GM23338 (cell line): ENCODE measurements around the gene PURA. TPM values are rescaled to one million over a fixed set of nuclear protein-coding genes. Genes with fewer than 3 reads are reported as not detected.

ENCODE experiments used
- ATAC-seq: fragments of 200-7000 bp; cut with Tn5 transposase; 3 replicates; pipeline ENCODE4 v1.9.1; 2020
- DNase-seq: peaks from one replicate; pipeline ENCODE4 v3.0.0-alpha.2; 2015; ENCODE audit warnings: low spot score
- H2AFZ ChIP-seq: fragments of 200-600 bp; sonication (generic); 2 replicates; pipeline ENCODE4 v1.8.0; 2016; ENCODE audit warnings: antibody characterized with exemption, mild to moderate bottlenecking, moderate library complexity
- H3F3A ChIP-seq: fragments of 200-600 bp; sonication (generic); replicated peaks from 2 replicates; pipeline ENCODE4 v1.8.0; 2017; ENCODE audit warnings: antibody characterized with exemption, mixed run types, low read depth
- H3K27ac ChIP-seq: fragments of 200-600 bp; sonication (generic); 2 replicates; pipeline ENCODE4 v1.6.1; 2016; ENCODE audit warnings: low read depth
- H3K27me3 ChIP-seq: fragments of 200-600 bp; sonication (generic); 2 replicates; pipeline ENCODE4 v1.8.0; 2016; ENCODE audit warnings: mild to moderate bottlenecking, mixed run types, moderate library complexity; ENCODE audit not compliant: insufficient read depth
- H3K36me3 ChIP-seq: fragments of 200-600 bp; sonication (generic); 2 replicates; pipeline ENCODE4 v1.8.0; 2016; ENCODE audit warnings: mild to moderate bottlenecking; ENCODE audit not compliant: insufficient read depth
- H3K4me1 ChIP-seq: fragments of 200-600 bp; sonication (generic); 2 replicates; pipeline ENCODE4 v1.8.0; 2016; ENCODE audit warnings: mild to moderate bottlenecking, moderate library complexity; ENCODE audit not compliant: insufficient read depth
- H3K4me2 ChIP-seq: fragments of 200-600 bp; sonication (generic); 2 replicates; pipeline ENCODE4 v1.7.1; 2017; ENCODE audit warnings: mixed run types
- H3K4me3 ChIP-seq: fragments of 200-600 bp; sonication (generic); 2 replicates; pipeline ENCODE4 v1.6.1; 2016; ENCODE audit warnings: mixed run types
- H3K79me2 ChIP-seq: fragments of 200-600 bp; sonication (generic); replicated peaks from 2 replicates; pipeline ENCODE4 v1.8.0; 2017; ENCODE audit warnings: mild to moderate bottlenecking; ENCODE audit not compliant: insufficient read depth
- H3K9me2 ChIP-seq: fragments of 200-600 bp; sonication (generic); 2 replicates; pipeline ENCODE4 v1.8.0; 2017; ENCODE audit not compliant: insufficient read depth
- H4K20me1 ChIP-seq: fragments of 200-600 bp; sonication (generic); replicated peaks from 2 replicates; pipeline ENCODE4 v1.8.0; 2017; ENCODE audit warnings: mild to moderate bottlenecking; ENCODE audit not compliant: insufficient read depth
- H3K27ac Mint-ChIP-seq: 2 replicates; pipeline ENCODE4 v1.8.0; 2020; ENCODE audit warnings: inconsistent platforms, mild to moderate bottlenecking, moderate library complexity, mixed read lengths
- H3K27me3 Mint-ChIP-seq: 3 replicates; pipeline ENCODE4 v1.8.0; 2022; ENCODE audit warnings: low read depth, mild to moderate bottlenecking, moderate library complexity, mixed read lengths, inconsistent platforms; ENCODE audit not compliant: insufficient read depth, poor library complexity
- H3K36me3 Mint-ChIP-seq: 3 replicates; pipeline ENCODE4 v1.8.0; 2021; ENCODE audit warnings: low read depth, mild to moderate bottlenecking, inconsistent platforms, moderate library complexity, mixed read lengths
- H3K4me1 Mint-ChIP-seq: 3 replicates; pipeline ENCODE4 v1.8.0; 2020; ENCODE audit warnings: mild to moderate bottlenecking, inconsistent platforms, mixed read lengths
- H3K4me3 Mint-ChIP-seq: 3 replicates; pipeline ENCODE4 v1.8.0; 2021; ENCODE audit warnings: moderate library complexity, mild to moderate bottlenecking, inconsistent platforms, mixed read lengths
- H3K9me3 Mint-ChIP-seq: 3 replicates; pipeline ENCODE4 v1.8.0; 2020; ENCODE audit warnings: moderate library complexity, mild to moderate bottlenecking, inconsistent platforms, mixed read lengths
- CTCF ChIP-seq, 2 experiments: fragments of 200-600 bp in 1 of 2; sonication (generic) in 1 of 2; conservative IDR thresholded peaks; 2 replicates each; pipeline versions ENCODE4 v1.5.1 to v1.6.1; 2016 to 2017; ENCODE audit warnings: antibody characterized with exemption in 2 of 2, low read depth in 2 of 2, mild to moderate bottlenecking in 2 of 2, moderate library complexity in 1 of 2
- ETS1 ChIP-seq: IDR thresholded peaks from 2 replicates; pipeline ENCODE4 v1.6.1; 2016; ENCODE audit warnings: antibody characterized with exemption
- EZH2 ChIP-seq: fragments of 200-600 bp; sonication (generic); IDR thresholded peaks from one replicate; pipeline ENCODE4 v1.8.0; 2017; ENCODE audit warnings: antibody characterized with exemption, mild to moderate bottlenecking, low read depth; ENCODE audit not compliant: unreplicated experiment
- EZH2phosphoT487 ChIP-seq: fragments of 200-600 bp; sonication (generic); IDR thresholded peaks from one replicate; pipeline ENCODE4 v1.8.1; 2018; ENCODE audit warnings: antibody characterized with exemption; ENCODE audit not compliant: unreplicated experiment
- NANOG ChIP-seq: IDR thresholded peaks from 2 replicates; pipeline ENCODE4 v1.6.1; 2016; ENCODE audit warnings: antibody characterized with exemption, borderline replicate concordance
- POLR2AphosphoS5 ChIP-seq: IDR thresholded peaks from 2 replicates; pipeline ENCODE4 v1.6.1; 2016; ENCODE audit warnings: antibody characterized with exemption, low read depth
- REST ChIP-seq: IDR thresholded peaks from one replicate; pipeline ENCODE4 v1.6.1; 2018; ENCODE audit warnings: antibody characterized with exemption; ENCODE audit not compliant: unreplicated experiment
- STAT1 ChIP-seq: IDR thresholded peaks from one replicate; pipeline ENCODE4 v1.6.1; 2016; ENCODE audit warnings: antibody characterized with exemption; ENCODE audit not compliant: unreplicated experiment
- ZNF114 ChIP-seq: fragments of 250-450 bp; sonication (Bioruptor Pico); IDR thresholded peaks from 2 replicates; pipeline ENCODE4 v1.5.0; 2020; ENCODE audit warnings: mild to moderate bottlenecking, moderate library complexity
- ZNF331 ChIP-seq: fragments of 250-450 bp; sonication (Bioruptor Pico); IDR thresholded peaks from 2 replicates; pipeline ENCODE4 v1.5.0; 2020; ENCODE audit warnings: low read depth, mild to moderate bottlenecking, moderate library complexity
- long read RNA-seq: library from polyadenylated mRNA; unstranded; transcript quantifications from one replicate; pipeline ENCODE4 v2.0.0, GENCODE V29; 2020; ENCODE audit not compliant: unreplicated experiment
- polyA plus RNA-seq: library from polyadenylated mRNA; unstranded; fragments of >200 nt; fragmentation: Nextera tagmentation; extraction: Ambion mirVana; gene quantifications from 2 replicates; pipeline ENCODE4 v1.2.1, GENCODE V29; 2016
- total RNA-seq: library from RNA; depleted of rRNA; stranded (reverse); fragments of >200 nt; shearing (Covaris generic); gene quantifications from 2 replicates; pipeline ENCODE4 v1.2.3, GENCODE V29; 2014; rRNA removed

PURA gene
- 2.3 and 2.6 TPM in 2 replicates for total RNA-seq
- polyA plus RNA-seq = 1.3 and 1.5 TPM in 2 replicates
- long read RNA-seq, full-length matches to known transcripts = 2 of 2 reads
- long read RNA-seq, partial matches to known transcripts = 0 of 2 reads
- long read RNA-seq, other reads (novel, unspliced or antisense) = 0 of 2 reads

GRCh38 chr5:140113699-140114263, at the start of gene PURA:
Gene PURA (plus strand): TSS chr5:140114109. CDS start chr5:140114182, 73 bp downstream.
- Histone ChIP-seq H3K79me2 (no peaks in the 10 kb centered on the region), H3K4me3 (peak within 1 kb of the TSS; percentile 80), H4K20me1 (peaks cover 41% of the 10 kb centered on the region), H3K4me2 (peak within 1 kb of the TSS; percentile 91), H3K27me3 (peaks cover 88% of the 10 kb centered on the region), H2AFZ (peak within 1 kb of the TSS; percentile 84), H3F3A (peaks cover 8% of the 10 kb centered on the region), H3K27ac (no peak within 1 kb of the TSS), H3K36me3 (no peaks in the 10 kb centered on the region), H3K4me1 (peaks cover 41% of the 10 kb centered on the region), H3K9me2 (no peaks in the 10 kb centered on the region)
- no peaks in the 10 kb centered on the region for H3K9me3 Mint-ChIP-seq
- H3K4me1 Mint-ChIP-seq = peaks cover 42% of the 10 kb centered on the region
- ATAC-seq = peak; percentile 74
- H3K27ac Mint-ChIP-seq = no peak within 1 kb of the TSS
- no peaks in the 10 kb centered on the region for H3K36me3 Mint-ChIP-seq
- peaks cover 69% of the 10 kb centered on the region for H3K27me3 Mint-ChIP-seq
- no peak for TF ChIP-seq NANOG
- peak; percentile 59 for TF ChIP-seq POLR2AphosphoS5
- TF ChIP-seq EZH2phosphoT487 = no peak
- TF ChIP-seq ZNF114 (CRISPR knock-in tag) = no peak
- TF ChIP-seq REST = no peak
- TF ChIP-seq CTCF (conservative IDR thresholded peaks at IDR 0.05; ENCODE audit: low read depth in 2 of 2) = peak in 1 of 2 experiments; percentile 42; a peak in 2 of 4 replicates
- TF ChIP-seq EZH2 = no peak
- no peak for TF ChIP-seq ETS1
- no peak for TF ChIP-seq STAT1
- no peak for TF ChIP-seq ZNF331 (CRISPR knock-in tag)
- peak within 1 kb of the TSS; percentile 78 for H3K4me3 Mint-ChIP-seq
- DNase-seq = peak; percentile 96
